Measurements from ENCODE around the gene CAND2. TPM values are rescaled to one million over a fixed set of nuclear protein-coding genes. Genes with fewer than 3 reads are reported as not detected.

The CAND2 gene
- 1 to 10 TPM; 4.1 to 4.3 TPM for total RNA-seq
- 1 to 10 TPM; 1.8 to 3.6 (median 2.6) TPM for polyA plus RNA-seq
- 2.5 to 7.5 (median 5.5) reads per million in 6 experiments for total RNA-seq

DNA sequence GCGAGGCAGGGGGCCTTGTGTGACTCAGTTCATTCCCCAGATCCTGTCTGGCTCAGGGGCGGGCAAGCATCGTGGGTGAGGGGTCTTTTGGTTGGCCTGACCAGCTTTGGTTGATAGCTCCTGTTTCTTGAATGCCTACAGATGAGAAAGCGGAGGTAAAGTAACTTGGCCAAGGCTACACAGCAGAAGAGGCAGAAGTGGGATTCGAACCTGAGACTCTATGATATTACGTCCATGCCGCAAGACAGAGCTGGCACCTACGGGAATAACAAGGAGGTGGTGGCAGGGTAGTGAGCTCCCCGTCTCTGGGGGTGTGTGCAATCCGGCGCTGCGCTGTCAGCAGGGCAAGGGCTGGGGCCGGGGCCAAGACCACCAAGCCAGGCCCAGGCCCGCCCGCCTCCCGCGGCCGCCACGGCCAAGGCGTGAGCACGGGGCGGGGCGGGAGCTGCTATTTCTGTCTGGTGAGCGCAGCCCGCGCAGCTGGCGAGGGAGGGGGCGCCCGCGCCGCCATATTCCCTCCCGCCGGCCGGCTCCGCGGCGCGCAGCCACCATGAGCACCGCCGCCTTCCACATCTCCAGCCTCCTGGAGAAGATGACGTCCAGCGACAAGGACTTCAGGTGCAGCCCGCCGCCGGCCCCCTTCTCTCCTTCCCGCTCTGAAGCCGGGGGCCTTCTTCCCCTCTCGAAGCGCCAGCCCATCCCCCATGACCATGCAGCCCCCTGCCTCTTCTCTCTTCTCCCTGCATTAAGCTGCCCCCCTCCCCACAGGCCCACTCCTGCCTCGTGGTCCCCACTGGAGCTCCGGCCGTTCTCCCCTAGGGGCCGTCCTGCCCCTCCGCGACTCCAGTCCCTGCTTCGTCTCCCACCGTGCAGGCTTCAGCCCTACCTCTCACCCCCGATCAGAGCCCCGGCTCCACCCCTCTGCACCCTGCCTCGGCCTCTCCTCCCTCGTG lies at the start of gene CAND2:
Gene CAND2, plus strand, starts transcription at position 510 of the 953 bp plus-strand sequence. Its CDS starts 41 bp downstream, at position 551.
- peak within 1 kb of the TSS; percentile 26 to 92 (median 79) for H3K27ac Mint-ChIP-seq
- H3K9me3 Mint-ChIP-seq = no peaks in the 10 kb centered on the region
- peaks cover 0 to 12% (median 3%) of the 10 kb centered on the region in 5 donors for H3K27me3 Mint-ChIP-seq

GRCh38 chr3:12748477-12748876 lies 48.0 kb upstream of the CAND2 start:
- Mint-ChIP-seq H3K4me3 (no peak overlapping the region), H3K27me3 (peaks cover 1 to 13% (median 5%) of the 10 kb centered on the region in 5 donors), H3K36me3 (no peaks in the 10 kb centered on the region), H3K4me1 (peaks cover 0 to 14% (median under 1%) of the 10 kb centered on the region in 4 donors), H3K9me3 (no peaks in the 10 kb centered on the region), H3K27ac (no peak overlapping the region)
- no peak for DNase-seq
- POLR2A ChIA-PET = no interaction called here
- ATAC-seq = no peak

More for the DNA sequence above, at the start of gene CAND2:
- Mint-ChIP-seq H3K4me1 (peaks cover 5 to 23% (median 13%) of the 10 kb centered on the region in 4 donors), H3K36me3 (no peaks in the 10 kb centered on the region), H3K4me3 (peak within 1 kb of the TSS; percentile 84 to 94 (median 89))
- ATAC-seq = peak; percentile 82 to 95
- POLR2A ChIA-PET = interaction anchor here (0.7 to 2.8 kb wide), 5 partner anchors 12 to 132 kb away, joined by 3 to 18 read pairs (median 7); partner anchors contain the start of genes RAF1 and RPL32
- peak in 7 of 10 donors; percentile 12 to 60 (median 40) for DNase-seq

DNA sequence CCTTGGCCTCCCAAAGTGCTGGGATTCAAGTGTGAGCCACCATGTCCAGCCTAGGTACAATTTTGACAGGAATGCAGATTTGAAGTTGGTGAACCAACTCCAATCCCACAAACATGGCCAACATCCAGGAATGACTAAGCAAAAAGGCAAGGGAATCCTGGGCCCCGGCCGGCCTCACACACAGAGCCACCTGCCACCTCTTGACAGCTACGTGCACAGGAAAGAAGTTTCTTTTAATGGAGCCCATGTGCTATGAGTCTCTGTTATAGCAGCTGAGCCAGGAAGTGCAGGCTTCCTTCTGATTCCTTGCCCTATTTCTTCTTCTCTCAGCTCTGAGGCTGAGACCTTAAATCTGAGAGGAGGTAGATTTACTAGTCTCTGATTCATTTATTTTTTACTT lies 46.3 kb upstream of the CAND2 start:
- POLR2A ChIA-PET = no interaction called here
- DNase-seq (no peak), ATAC-seq (peak in 1 of 2 donors; percentile 17)
- Mint-ChIP-seq H3K4me3 (no peak overlapping the region), H3K27ac (peak overlapping the region in 2 of 10 donors; percentile 21 to 52), H3K27me3 (peaks cover 0 to 9% (median 1%) of the 10 kb centered on the region in 5 donors), H3K36me3 (no peaks in the 10 kb centered on the region), H3K4me1 (peaks cover 0 to 14% (median under 1%) of the 10 kb centered on the region in 4 donors), H3K9me3 (no peaks in the 10 kb centered on the region)

DNA sequence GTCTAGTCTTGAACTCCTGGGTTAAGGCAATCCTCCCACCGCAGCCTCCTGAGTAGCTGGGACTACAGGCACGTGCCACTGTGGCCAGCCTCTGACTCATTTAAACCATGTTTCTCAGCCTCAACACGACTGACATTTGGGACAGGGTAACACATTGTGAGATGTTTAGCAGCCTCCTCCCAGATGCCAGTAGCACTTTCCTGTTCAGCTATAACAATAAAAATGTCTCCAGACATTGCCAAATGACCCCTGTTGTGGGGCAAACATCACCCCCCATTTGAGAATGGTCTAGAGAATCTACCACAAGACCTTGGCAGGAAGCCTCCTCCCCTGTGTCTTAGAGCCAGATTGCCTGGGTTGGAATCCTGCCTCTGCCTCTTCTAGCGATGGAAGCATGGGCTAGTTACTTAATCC lies 45.8 kb upstream of the CAND2 start:
- Mint-ChIP-seq H3K4me1 (peaks cover 0 to 14% (median 2%) of the 10 kb centered on the region in 4 donors), H3K9me3 (no peaks in the 10 kb centered on the region), H3K27me3 (peaks cover 0 to 9% (median 1%) of the 10 kb centered on the region in 5 donors), H3K4me3 (no peak overlapping the region), H3K27ac (peak overlapping the region in 2 of 10 donors; percentile 52 to 76), H3K36me3 (no peaks in the 10 kb centered on the region)
- POLR2A ChIA-PET = no interaction called here
- ATAC-seq = peak in 1 of 2 donors; percentile 42
- no peak for DNase-seq

- no peak overlapping the region for H3K27ac Mint-ChIP-seq
- H3K4me3 Mint-ChIP-seq = no peak overlapping the region
- no peak for DNase-seq
- no peak for ATAC-seq
- H3K4me1 Mint-ChIP-seq = peaks cover 0 to 14% (median 4%) of the 10 kb centered on the region in 4 donors
- no peaks in the 10 kb centered on the region for H3K9me3 Mint-ChIP-seq
- no peaks in the 10 kb centered on the region for H3K36me3 Mint-ChIP-seq
- POLR2A ChIA-PET = interaction anchor here (1.2 kb wide), 1 partner anchor 12 kb away, joined by 3 read pairs; no protein-coding TSS in a partner anchor
- H3K27me3 Mint-ChIP-seq = peaks cover under 1 to 9% (median 2%) of the 10 kb centered on the region in 5 donors
Measured at GRCh38 chr3:12751571-12751970, 44.9 kb upstream of the CAND2 start.

GRCh38 chr3:12752102-12752501 lies 44.4 kb upstream of the CAND2 start:
- Mint-ChIP-seq H3K9me3 (no peaks in the 10 kb centered on the region), H3K27me3 (peaks cover 0 to 10% (median 5%) of the 10 kb centered on the region in 5 donors), H3K4me1 (peaks cover 0 to 14% (median 6%) of the 10 kb centered on the region in 4 donors), H3K27ac (peak overlapping the region in 2 of 10 donors; percentile 13 to 29), H3K4me3 (no peak overlapping the region), H3K36me3 (no peaks in the 10 kb centered on the region)
- ATAC-seq = no peak
- no peak for DNase-seq
- POLR2A ChIA-PET = interaction anchor here (1.2 kb wide), 1 partner anchor 11 kb away, joined by 3 read pairs; no protein-coding TSS in a partner anchor

GRCh38 chr3:12752809-12753208 lies 43.7 kb upstream of the CAND2 start:
- Mint-ChIP-seq H3K27ac (no peak overlapping the region), H3K4me1 (peaks cover 0 to 14% (median 6%) of the 10 kb centered on the region in 4 donors), H3K27me3 (peaks cover 0 to 10% (median 5%) of the 10 kb centered on the region in 5 donors), H3K9me3 (no peaks in the 10 kb centered on the region), H3K4me3 (no peak overlapping the region), H3K36me3 (no peaks in the 10 kb centered on the region)
- DNase-seq = no peak
- no peak for ATAC-seq
- POLR2A ChIA-PET = interaction anchor here (1.0 to 1.2 kb wide), 2 partner anchors 10 to 21 kb away, joined by 3 to 6 read pairs; no protein-coding TSS in a partner anchor

- no peaks in the 10 kb centered on the region for H3K9me3 Mint-ChIP-seq
- H3K4me1 Mint-ChIP-seq = peaks cover 0 to 14% (median 6%) of the 10 kb centered on the region in 4 donors
- no peak overlapping the region for H3K4me3 Mint-ChIP-seq
- H3K27me3 Mint-ChIP-seq = peaks cover 0 to 10% (median 4%) of the 10 kb centered on the region in 5 donors
- DNase-seq = no peak
- H3K27ac Mint-ChIP-seq = no peak overlapping the region
- no peaks in the 10 kb centered on the region for H3K36me3 Mint-ChIP-seq
- POLR2A ChIA-PET = interaction anchor here (1.0 kb wide), 1 partner anchor 21 kb away, joined by 6 read pairs; no protein-coding TSS in a partner anchor
- no peak for ATAC-seq
Measured at GRCh38 chr3:12753275-12754028, 43.0 kb upstream of the CAND2 start.

- POLR2A ChIA-PET = no interaction called here
- H3K9me3 Mint-ChIP-seq = no peaks in the 10 kb centered on the region
- H3K27me3 Mint-ChIP-seq = peaks cover 0 to 10% (median 4%) of the 10 kb centered on the region in 5 donors
- DNase-seq = no peak
- no peak overlapping the region for H3K27ac Mint-ChIP-seq
- H3K36me3 Mint-ChIP-seq = no peaks in the 10 kb centered on the region
- no peak overlapping the region for H3K4me3 Mint-ChIP-seq
- peaks cover 0 to 12% (median 6%) of the 10 kb centered on the region in 4 donors for H3K4me1 Mint-ChIP-seq
- no peak for ATAC-seq
Measured at GRCh38 chr3:12754313-12754712, 42.2 kb upstream of the CAND2 start.

GRCh38 chr3:12755754-12756153 lies 40.7 kb upstream of the CAND2 start:
- H3K27ac Mint-ChIP-seq = no peak overlapping the region
- DNase-seq = no peak
- peaks cover 0 to 5% (median 3%) of the 10 kb centered on the region in 4 donors for H3K4me1 Mint-ChIP-seq
- H3K4me3 Mint-ChIP-seq = no peak overlapping the region
- POLR2A ChIA-PET = no interaction called here
- peaks cover 0 to 10% (median 4%) of the 10 kb centered on the region in 5 donors for H3K27me3 Mint-ChIP-seq
- H3K9me3 Mint-ChIP-seq = no peaks in the 10 kb centered on the region
- no peak for ATAC-seq
- no peaks in the 10 kb centered on the region for H3K36me3 Mint-ChIP-seq

DNA sequence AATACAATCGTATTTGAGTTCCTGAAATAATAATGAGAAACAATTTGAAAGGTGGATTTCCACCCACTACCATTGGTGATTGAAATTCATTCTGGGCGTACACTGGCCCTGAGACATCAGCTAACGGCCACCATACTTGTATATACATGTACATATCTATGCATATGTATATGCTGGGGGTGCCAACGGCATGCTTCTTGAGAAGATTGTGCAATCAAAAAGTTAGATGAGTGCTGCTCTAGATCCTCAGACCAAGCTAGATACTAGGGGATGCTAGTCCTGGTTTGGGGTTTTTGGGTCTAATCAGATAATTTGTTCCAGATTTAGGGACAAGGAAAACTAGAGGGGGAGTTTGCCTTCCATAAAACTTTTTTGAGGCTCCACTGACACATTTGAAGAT lies 40.3 kb upstream of the CAND2 start:
- H3K27ac Mint-ChIP-seq = no peak overlapping the region
- no peaks in the 10 kb centered on the region for H3K36me3 Mint-ChIP-seq
- POLR2A ChIA-PET = no interaction called here
- DNase-seq = no peak
- H3K4me1 Mint-ChIP-seq = peaks cover 0 to 5% (median 2%) of the 10 kb centered on the region in 4 donors
- H3K27me3 Mint-ChIP-seq = peaks cover 2 to 10% (median 4%) of the 10 kb centered on the region in 5 donors
- no peak for ATAC-seq
- no peak overlapping the region for H3K4me3 Mint-ChIP-seq
- H3K9me3 Mint-ChIP-seq = no peaks in the 10 kb centered on the region

DNA sequence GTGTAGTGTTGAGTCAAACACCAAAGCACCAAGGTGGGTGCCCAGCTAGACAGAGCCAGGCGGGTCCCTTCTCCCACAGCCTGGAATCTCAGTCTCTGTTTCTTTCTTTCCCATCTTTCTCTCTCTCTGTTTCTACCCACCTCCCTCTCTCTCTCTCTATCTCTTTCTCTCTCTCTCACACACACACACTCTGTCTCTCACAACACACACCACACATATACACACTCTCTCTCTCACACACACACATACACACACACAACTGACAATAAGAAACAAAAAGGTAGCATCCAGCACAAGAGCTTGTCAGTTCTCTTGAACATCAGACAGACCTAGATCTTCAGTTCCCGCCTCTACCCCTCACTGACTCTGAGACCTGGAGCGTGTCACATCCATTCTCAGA lies 39.8 kb upstream of the CAND2 start:
- peaks cover 2 to 10% (median 5%) of the 10 kb centered on the region in 5 donors for H3K27me3 Mint-ChIP-seq

More for the DNA sequence above, 39.8 kb upstream of the CAND2 start:
- H3K4me1 Mint-ChIP-seq = peaks cover 0 to 5% (median 2%) of the 10 kb centered on the region in 4 donors
- H3K4me3 Mint-ChIP-seq = no peak overlapping the region
- DNase-seq (no peak), ATAC-seq (no peak)
- H3K27ac Mint-ChIP-seq = no peak overlapping the region
- no peaks in the 10 kb centered on the region for H3K9me3 Mint-ChIP-seq
- no peaks in the 10 kb centered on the region for H3K36me3 Mint-ChIP-seq
- POLR2A ChIA-PET = no interaction called here

Data from naive thymus-derived CD8-positive, alpha-beta T cell (primary cell).